HepG2 (cell line): ENCODE results near the gene HDAC4. TPM values are rescaled to one million over a fixed set of nuclear protein-coding genes. Genes with fewer than 3 reads are reported as not detected.

Experiments
- ATAC-seq: fragments of 200-7000 bp; cut with Tn5 transposase; 3 replicates; pipeline ENCODE4 v1.9.1; 2020; ENCODE audit warnings: mild to moderate bottlenecking, moderate library complexity
- BruUV-seq: library from RNA; stranded (reverse); fragments of 400-500 nt; replicated peaks from 2 replicates; lab custom pipeline; 2021; lab: Mats Ljungman, UMichigan
- CTCF ChIA-PET: fragments of 300-600 bp; formaldehyde crosslinking; extraction: SDS; loops from one replicate; lab custom pipeline; 2021; ENCODE audit warnings: low total read pairs, inconsistent platforms, low intra/inter-chr PET ratio; lab: Yijun Ruan, JAX
- POLR2A ChIA-PET: fragments of 350-600 bp; sonication (Branson Sonifier 250); formaldehyde crosslinking; loops from one replicate; lab custom pipeline; 2020; ENCODE audit warnings: antibody characterized with exemption, inconsistent platforms; lab: Yijun Ruan, JAX
- DNase-seq: peaks from one replicate; pipeline ENCODE4 v3.0.0-alpha.2; 2015; ENCODE audit warnings: low spot score
- FAIRE-seq: peaks from 3 replicates; lab custom pipeline; 2011; peaks lifted over from hg19 to GRCh38; lab: Jason Lieb, UNC
- H2AFZ ChIP-seq: one replicate; pipeline ENCODE4 v1.6.1; 2011; ENCODE audit warnings: low read length, inconsistent platforms
- H3K27ac ChIP-seq: fragments of 300-600 bp; 3 replicates; pipeline ENCODE4 v1.8.0; 2011; ENCODE audit warnings: mixed run types, mild to moderate bottlenecking, mixed read lengths, low read length, inconsistent platforms; ENCODE audit not compliant: insufficient read depth; ENCODE audit errors: extremely low read length
- H3K27me3 ChIP-seq, 2 experiments: fragments of 200-600 bp in 1 of 2; 2 replicates in 1 of 2; 3 replicates in 1 of 2; pipeline versions ENCODE4 v1.6.0 to v1.8.0; 2011; ENCODE audit warnings: low read length in 2 of 2, mild to moderate bottlenecking in 2 of 2, moderate library complexity in 2 of 2, inconsistent platforms in 1 of 2; ENCODE audit not compliant: insufficient read depth in 2 of 2, control insufficient read depth in 1 of 2
- H3K36me3 ChIP-seq, 2 experiments: fragments of 200-600 bp in 1 of 2; replicated peaks in 1 of 2; 2 replicates in 1 of 2; 3 replicates in 1 of 2; pipeline versions ENCODE4 v1.5.1 to v1.8.0; 2011; ENCODE audit warnings: low read length in 2 of 2, inconsistent platforms in 1 of 2; ENCODE audit not compliant: insufficient read depth in 2 of 2, control insufficient read depth in 1 of 2
- H3K4me1 ChIP-seq: 2 replicates; pipeline ENCODE4 v1.5.1; 2012; ENCODE audit warnings: low read length, inconsistent platforms; ENCODE audit not compliant: insufficient read depth
- H3K4me2 ChIP-seq: 2 replicates; pipeline ENCODE4 v1.6.0; 2011; ENCODE audit warnings: low read depth, low read length, inconsistent platforms
- H3K4me3 ChIP-seq, 3 experiments: fragments of 200-600 bp in 1 of 3; sonication (generic), shearing (Covaris generic) in 1 of 3; replicated peaks in 1 of 3; 2 replicates each; pipeline ENCODE4 v1.5.1; 2011 to 2016; ENCODE audit warnings: low read length in 3 of 3, inconsistent platforms in 2 of 3, low read depth in 2 of 3, mild to moderate bottlenecking in 2 of 3, control low read depth in 1 of 3, mixed read lengths in 1 of 3; ENCODE audit not compliant: insufficient read depth in 1 of 3
- H3K79me2 ChIP-seq: one replicate; pipeline ENCODE4 v1.6.1; 2011; ENCODE audit warnings: low read length, inconsistent platforms; ENCODE audit not compliant: insufficient read depth
- H3K9ac ChIP-seq: 2 replicates; pipeline ENCODE4 v1.6.0; 2011; ENCODE audit warnings: mild to moderate bottlenecking, low read depth, low read length, inconsistent platforms; ENCODE audit not compliant: insufficient read depth
- H3K9me3 ChIP-seq: 2 replicates; pipeline ENCODE4 v1.5.1; 2012; ENCODE audit warnings: mild to moderate bottlenecking, low read length
- H4K20me1 ChIP-seq: 2 replicates; pipeline ENCODE4 v1.6.0; 2011; ENCODE audit warnings: inconsistent platforms, mild to moderate bottlenecking, low read length, moderate library complexity; ENCODE audit not compliant: insufficient read depth
- CENPBD1 ChIP-seq: sonication (generic); formaldehyde crosslinking; IDR thresholded peaks from 2 replicates; pipeline ENCODE4 v1.8.0; 2022; ENCODE audit warnings: missing genetic modification reagents, low read depth, mild to moderate bottlenecking, borderline replicate concordance
- DDIT3 ChIP-seq: sonication (generic); formaldehyde crosslinking; IDR thresholded peaks from 2 replicates; pipeline ENCODE4 v1.4.0; 2020; ENCODE audit warnings: mild to moderate bottlenecking, missing genetic modification reagents
- ETV5 ChIP-seq: IDR thresholded peaks from 2 replicates; pipeline ENCODE4 v1.6.1; 2018; ENCODE audit warnings: missing biosample characterization, missing genetic modification reagents, inconsistent platforms, borderline replicate concordance
- HMGA1 ChIP-seq: sonication (generic); formaldehyde crosslinking; conservative IDR thresholded peaks from 2 replicates; pipeline ENCODE4 v1.4.0; 2020; ENCODE audit warnings: missing genetic modification reagents
- HNRNPLL ChIP-seq: fragments of 200-400 bp; formaldehyde crosslinking; IDR thresholded peaks from 2 replicates; pipeline ENCODE4 v1.6.1; 2017; ENCODE audit warnings: mild to moderate bottlenecking, low read depth, low read length; ENCODE audit not compliant: poor library complexity, severe bottlenecking
- KDM6A ChIP-seq: IDR thresholded peaks from 2 replicates; pipeline ENCODE4 v1.6.1; 2016; ENCODE audit warnings: low read depth
- ZBTB46 ChIP-seq: sonication (generic); formaldehyde crosslinking; IDR thresholded peaks from 2 replicates; pipeline ENCODE4 v1.4.0; 2020; ENCODE audit warnings: mild to moderate bottlenecking, missing genetic modification reagents, borderline replicate concordance
- WGBS: methylation state at CpG from one replicate; pipeline ENCODE4 v1.1.6; 2017; ENCODE audit warnings: low lambda C conversion rate; 5-methylcytosine and 5-hydroxymethylcytosine counted together
- in situ Hi-C: cut with HindIII; loops from 2 replicates; pipeline ENCODE4 v1.10.0; 2017; ENCODE audit warnings: low pct_unique_long_range_greater_than_20kb; ENCODE audit not compliant: extremely low pct_ligation_motif_present
- intact Hi-C: fragments of 100-400 bp; cut with micrococcal nuclease; formaldehyde crosslinking; loops from one replicate; pipeline ENCODE4 v1.10.0; 2022; ENCODE audit not compliant: unreplicated experiment
- polyA plus RNA-seq, 8 experiments: library from polyadenylated mRNA; depleted of rRNA in 3 of 8; stranded (reverse) in 7 of 8; unstranded in 1 of 8; fragments of >200 nt; fragmentation: Illumina TruSeq in 4 of 8; extraction: Trizol in 4 of 8; gene quantifications; 2 replicates each; pipeline versions ENCODE4 v1.2.1 to v1.2.3, GENCODE V29; 2011 to 2016; ENCODE audit warnings: low read depth in 4 of 8, missing spikeins in 1 of 8, mixed read lengths in 1 of 8; ENCODE audit not compliant: insufficient read depth in 1 of 8
- total RNA-seq, 5 experiments: library from RNA; depleted of rRNA; stranded (reverse); fragments of >200 nt; fragmentation: Illumina TruSeq; extraction: Trizol; gene quantifications; 2 replicates each; pipeline ENCODE4 v1.2.3, GENCODE V29; 2016; ENCODE audit warnings: low read depth in 1 of 5
- TF ChIP-seq, protein P1 (sequence below): sonication (generic); formaldehyde crosslinking; IDR thresholded peaks from 2 replicates; pipeline ENCODE4 v1.4.0; 2020; ENCODE audit warnings: mild to moderate bottlenecking, missing genetic modification reagents
- TF ChIP-seq, protein P2 (sequence below): sonication (generic); formaldehyde crosslinking; IDR thresholded peaks from 2 replicates; pipeline ENCODE4 v1.5.1; 2020; ENCODE audit warnings: mild to moderate bottlenecking, missing genetic modification reagents, moderate library complexity
- TF ChIP-seq, protein P3 (sequence below): sonication (generic); formaldehyde crosslinking; IDR thresholded peaks from 2 replicates; pipeline ENCODE4 v1.4.0; 2020; ENCODE audit warnings: missing genetic modification reagents
- TF ChIP-seq, protein P4 (sequence below): sonication (generic); formaldehyde crosslinking; IDR thresholded peaks from 2 replicates; pipeline ENCODE4 v1.5.0; 2020; ENCODE audit warnings: mild to moderate bottlenecking, low read depth, missing genetic modification reagents, borderline replicate concordance

Gene HDAC4
- total and polyA plus RNA-seq, 2 of the 13 experiments (the other 11 are each of a cell fraction or from before 2014, with no cell fraction given) = 10.1 to 11.5 TPM

DNA sequence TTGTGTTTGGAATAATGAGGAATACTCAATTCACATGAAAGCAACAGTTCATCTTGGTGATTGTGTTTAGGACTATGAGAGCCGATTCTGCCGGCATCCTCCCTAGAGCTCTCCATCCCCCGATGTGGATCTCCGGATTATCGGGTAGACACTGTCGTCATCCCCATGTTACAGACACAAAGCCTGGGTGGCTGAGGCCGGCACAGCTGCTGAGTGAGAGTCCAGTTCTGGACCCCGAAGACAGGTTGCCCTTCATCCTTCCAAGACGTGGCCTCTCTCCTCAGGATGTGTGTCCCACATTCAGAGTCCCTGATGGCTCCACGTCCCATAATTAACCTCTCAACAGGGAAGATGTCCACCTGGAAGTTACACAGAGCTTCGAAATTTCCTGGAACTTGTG lies 129.3 kb downstream of the HDAC4 start:
- H3K27me3 ChIP-seq = no peaks in the 10 kb centered on the region
- CTCF ChIA-PET = no interaction called here
- DNase-seq (no peak), FAIRE-seq (no peak), ATAC-seq (no peak)
- peaks cover 46% of the 10 kb centered on the region for H4K20me1 ChIP-seq
- in situ Hi-C loops = no loop called here
- no peak overlapping the region for H3K27ac ChIP-seq
- TF ChIP-seq DDIT3 (CRISPR knock-in tag) (no peak), KDM6A (no peak), ZBTB46 (CRISPR knock-in tag) (no peak), CENPBD1 (no peak), ETV5 (no peak), HMGA1 (CRISPR knock-in tag) (no peak), HNRNPLL (no peak)
- TF ChIP-seq, protein P1, sequence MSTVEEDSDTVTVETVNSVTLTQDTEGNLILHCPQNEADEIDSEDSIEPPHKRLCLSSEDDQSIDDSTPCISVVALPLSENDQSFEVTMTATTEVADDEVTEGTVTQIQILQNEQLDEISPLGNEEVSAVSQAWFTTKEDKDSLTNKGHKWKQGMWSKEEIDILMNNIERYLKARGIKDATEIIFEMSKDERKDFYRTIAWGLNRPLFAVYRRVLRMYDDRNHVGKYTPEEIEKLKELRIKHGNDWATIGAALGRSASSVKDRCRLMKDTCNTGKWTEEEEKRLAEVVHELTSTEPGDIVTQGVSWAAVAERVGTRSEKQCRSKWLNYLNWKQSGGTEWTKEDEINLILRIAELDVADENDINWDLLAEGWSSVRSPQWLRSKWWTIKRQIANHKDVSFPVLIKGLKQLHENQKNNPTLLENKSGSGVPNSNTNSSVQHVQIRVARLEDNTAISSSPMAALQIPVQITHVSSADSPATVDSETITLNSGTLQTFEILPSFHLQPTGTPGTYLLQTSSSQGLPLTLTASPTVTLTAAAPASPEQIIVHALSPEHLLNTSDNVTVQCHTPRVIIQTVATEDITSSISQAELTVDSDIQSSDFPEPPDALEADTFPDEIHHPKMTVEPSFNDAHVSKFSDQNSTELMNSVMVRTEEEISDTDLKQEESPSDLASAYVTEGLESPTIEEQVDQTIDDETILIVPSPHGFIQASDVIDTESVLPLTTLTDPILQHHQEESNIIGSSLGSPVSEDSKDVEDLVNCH (CRISPR knock-in tag) = no peak
- TF ChIP-seq, protein P2, sequence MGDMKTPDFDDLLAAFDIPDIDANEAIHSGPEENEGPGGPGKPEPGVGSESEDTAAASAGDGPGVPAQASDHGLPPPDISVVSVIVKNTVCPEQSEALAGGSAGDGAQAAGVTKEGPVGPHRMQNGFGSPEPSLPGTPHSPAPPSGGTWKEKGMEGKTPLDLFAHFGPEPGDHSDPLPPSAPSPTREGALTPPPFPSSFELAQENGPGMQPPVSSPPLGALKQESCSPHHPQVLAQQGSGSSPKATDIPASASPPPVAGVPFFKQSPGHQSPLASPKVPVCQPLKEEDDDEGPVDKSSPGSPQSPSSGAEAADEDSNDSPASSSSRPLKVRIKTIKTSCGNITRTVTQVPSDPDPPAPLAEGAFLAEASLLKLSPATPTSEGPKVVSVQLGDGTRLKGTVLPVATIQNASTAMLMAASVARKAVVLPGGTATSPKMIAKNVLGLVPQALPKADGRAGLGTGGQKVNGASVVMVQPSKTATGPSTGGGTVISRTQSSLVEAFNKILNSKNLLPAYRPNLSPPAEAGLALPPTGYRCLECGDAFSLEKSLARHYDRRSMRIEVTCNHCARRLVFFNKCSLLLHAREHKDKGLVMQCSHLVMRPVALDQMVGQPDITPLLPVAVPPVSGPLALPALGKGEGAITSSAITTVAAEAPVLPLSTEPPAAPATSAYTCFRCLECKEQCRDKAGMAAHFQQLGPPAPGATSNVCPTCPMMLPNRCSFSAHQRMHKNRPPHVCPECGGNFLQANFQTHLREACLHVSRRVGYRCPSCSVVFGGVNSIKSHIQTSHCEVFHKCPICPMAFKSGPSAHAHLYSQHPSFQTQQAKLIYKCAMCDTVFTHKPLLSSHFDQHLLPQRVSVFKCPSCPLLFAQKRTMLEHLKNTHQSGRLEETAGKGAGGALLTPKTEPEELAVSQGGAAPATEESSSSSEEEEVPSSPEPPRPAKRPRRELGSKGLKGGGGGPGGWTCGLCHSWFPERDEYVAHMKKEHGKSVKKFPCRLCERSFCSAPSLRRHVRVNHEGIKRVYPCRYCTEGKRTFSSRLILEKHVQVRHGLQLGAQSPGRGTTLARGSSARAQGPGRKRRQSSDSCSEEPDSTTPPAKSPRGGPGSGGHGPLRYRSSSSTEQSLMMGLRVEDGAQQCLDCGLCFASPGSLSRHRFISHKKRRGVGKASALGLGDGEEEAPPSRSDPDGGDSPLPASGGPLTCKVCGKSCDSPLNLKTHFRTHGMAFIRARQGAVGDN (CRISPR knock-in tag) = no peak
- TF ChIP-seq, protein P3, sequence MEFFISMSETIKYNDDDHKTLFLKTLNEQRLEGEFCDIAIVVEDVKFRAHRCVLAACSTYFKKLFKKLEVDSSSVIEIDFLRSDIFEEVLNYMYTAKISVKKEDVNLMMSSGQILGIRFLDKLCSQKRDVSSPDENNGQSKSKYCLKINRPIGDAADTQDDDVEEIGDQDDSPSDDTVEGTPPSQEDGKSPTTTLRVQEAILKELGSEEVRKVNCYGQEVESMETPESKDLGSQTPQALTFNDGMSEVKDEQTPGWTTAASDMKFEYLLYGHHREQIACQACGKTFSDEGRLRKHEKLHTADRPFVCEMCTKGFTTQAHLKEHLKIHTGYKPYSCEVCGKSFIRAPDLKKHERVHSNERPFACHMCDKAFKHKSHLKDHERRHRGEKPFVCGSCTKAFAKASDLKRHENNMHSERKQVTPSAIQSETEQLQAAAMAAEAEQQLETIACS = no peak
- TF ChIP-seq, protein P4, sequence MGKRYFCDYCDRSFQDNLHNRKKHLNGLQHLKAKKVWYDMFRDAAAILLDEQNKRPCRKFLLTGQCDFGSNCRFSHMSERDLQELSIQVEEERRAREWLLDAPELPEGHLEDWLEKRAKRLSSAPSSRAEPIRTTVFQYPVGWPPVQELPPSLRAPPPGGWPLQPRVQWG = no peak
- H3K4me1 ChIP-seq = peaks cover 44% of the 10 kb centered on the region
- H3K4me2 ChIP-seq = no peak overlapping the region
- H3K9ac ChIP-seq = no peak overlapping the region
- POLR2A ChIA-PET = no interaction called here
- no peaks in the 10 kb centered on the region; a peak in 1 of 5 replicates for H3K36me3 ChIP-seq
- no TSS peak for BruUV-seq
- intact Hi-C loops = no loop called here
- WGBS = 97% methylated on average over 11 of the region's 11 CpGs
- H2AFZ ChIP-seq = no peak overlapping the region
- H3K79me2 ChIP-seq = peaks cover 34% of the 10 kb centered on the region
- no peak overlapping the region for H3K4me3 ChIP-seq
- no peaks in the 10 kb centered on the region for H3K9me3 ChIP-seq
